HCT116 (cell line): Measurements from ENCODE around the gene BEND3.

Source experiments
- CEBPB ChIP-seq: IDR thresholded peaks from 2 replicates; pipeline ENCODE4 v1.6.1; 2012; ENCODE audit warnings: low read depth
- CTCF ChIP-seq, 3 experiments: fragments of 200-600 bp in 1 of 3; sonication (generic) in 1 of 3; IDR thresholded peaks in 2 of 3; conservative IDR thresholded peaks in 1 of 3; 2 replicates each; pipeline ENCODE4 v1.5.1; 2012 to 2017; ENCODE audit warnings: low read depth in 2 of 3, low read length in 2 of 3, antibody characterized with exemption in 1 of 3, borderline replicate concordance in 1 of 3, control low read depth in 1 of 3, mild to moderate bottlenecking in 1 of 3, mixed read lengths in 1 of 3, mixed run types in 1 of 3, moderate library complexity in 1 of 3; ENCODE audit not compliant: insufficient read depth in 1 of 3
- EZH2phosphoT487 ChIP-seq: fragments of 200-600 bp; IDR thresholded peaks from 2 replicates; pipeline ENCODE4 v1.6.1; 2018; ENCODE audit warnings: antibody characterized with exemption, borderline replicate concordance

GRCh38 chr6:107101211-107101610 is 14.1 kb downstream of the BEND3 start:
- no peak for TF ChIP-seq CTCF (IDR thresholded peaks at IDR 0.05 in 2 of 3, conservative IDR thresholded peaks at IDR 0.05 in 1 of 3; ENCODE audit: borderline replicate concordance in 1 of 3, insufficient read depth in 1 of 3, low read depth in 2 of 3, low read length in 2 of 3)
- TF ChIP-seq CEBPB = no peak
- no peak for TF ChIP-seq EZH2phosphoT487
